ENCODE measurements around the gene UBE2Q2. TPM values are rescaled to one million over a fixed set of nuclear protein-coding genes. Genes with fewer than 3 reads are reported as not detected.

UBE2Q2 gene
- total and polyA plus RNA-seq, 9 of the 15 experiments (the other 6 are each of a cell fraction or from before 2014, with no cell fraction given): 6.2 to 24.0 (median 16.2) TPM

- no peak overlapping the region for H3K27ac ChIP-seq (ENCODE audit: extremely low read depth, low read depth, low read length)
- H3K27me3 ChIP-seq (ENCODE audit: control insufficient read depth in 2 of 2, insufficient read depth in 2 of 2, low read length in 2 of 2): no peaks in the 10 kb centered on the region
- FAIRE-seq: no peak
- WGBS (ENCODE audit: insufficient coverage, low coverage, missing lambda C conversion rate): 82% methylated on average over 1 of the region's 1 CpG
- H4K20me1 ChIP-seq (replicated peaks; ENCODE audit: control insufficient read depth, insufficient read depth, low read length): no peaks in the 10 kb centered on the region
- no peak for ATAC-seq
- no peak overlapping the region for H3K9ac ChIP-seq (ENCODE audit: insufficient read depth in 1 of 2, low read depth in 2 of 2, low read length in 2 of 2)
- POLR2A ChIA-PET: interaction anchor here (0.8 kb wide), 1 partner anchor 161 kb away, joined by 3 read pairs; no protein-coding TSS in a partner anchor
- CTCF ChIA-PET (ENCODE audit: low intra/inter-chr PET ratio): no interaction called here
- peaks cover 32% of the 10 kb centered on the region for H3K79me2 ChIP-seq (ENCODE audit: control insufficient read depth, insufficient read depth, low read length)
- peaks cover 77% of the 10 kb centered on the region for H3K36me3 ChIP-seq (ENCODE audit: control insufficient read depth, insufficient read depth, low read length)
- H3K4me3 ChIP-seq: no peak overlapping the region
- no peak overlapping the region for H2AFZ ChIP-seq (ENCODE audit: low read depth, low read length)
- in situ Hi-C loops (cut with MboI) (no loop called here), intact Hi-C loops (cut with micrococcal nuclease) (no loop called here)
- no peaks in the 10 kb centered on the region for H3K9me1 ChIP-seq (ENCODE audit: control insufficient read depth, insufficient read depth, low read length)
- no TSS peak for BruUV-seq (replicated peaks)
- H3K9me3 ChIP-seq (replicated peaks; ENCODE audit: control insufficient read depth, insufficient read depth, low read depth, low read length): no peaks in the 10 kb centered on the region
- no peak for DNase-seq (ENCODE audit: extremely low read depth in 1 of 4, low spot score in 3 of 4)
- no peak overlapping the region for H3K4me2 ChIP-seq (ENCODE audit: insufficient read depth, low read length)
- no peaks in the 10 kb centered on the region; a peak in 1 of 5 replicates for H3K4me1 ChIP-seq (replicated peaks in 1 of 2; ENCODE audit: control insufficient read depth in 2 of 2, insufficient read depth in 2 of 2, low read length in 2 of 2)
- TF ChIP-seq DNMT1 (IDR thresholded peaks at IDR 0.05) (no peak), NCOA6 (IDR thresholded peaks at IDR 0.05) (no peak), ARID1B (IDR thresholded peaks at IDR 0.05) (no peak), DPF2 (IDR thresholded peaks at IDR 0.05) (no peak), WHSC1 (IDR thresholded peaks at IDR 0.05; ENCODE audit: low read length) (no peak), ZNF197 (CRISPR knock-in tag; IDR thresholded peaks at IDR 0.05; ENCODE audit: low read depth) (no peak), PCBP1 (IDR thresholded peaks at IDR 0.05; ENCODE audit: low read depth, low read length, poor library complexity, severe bottlenecking) (no peak), ZNF3 (CRISPR knock-in tag; IDR thresholded peaks at IDR 0.05) (no peak), TCF7 (IDR thresholded peaks at IDR 0.05; ENCODE audit: borderline replicate concordance) (no peak), NR2C1 (IDR thresholded peaks at IDR 0.05) (no peak), NR2C1 (tag; IDR thresholded peaks at IDR 0.05) (no peak), RUNX1 (IDR thresholded peaks at IDR 0.05; ENCODE audit: low read depth) (no peak), YBX1 (IDR thresholded peaks at IDR 0.05) (no peak), ZNF146 (CRISPR knock-in tag; IDR thresholded peaks at IDR 0.05; ENCODE audit: unreplicated experiment) (no peak), SLC30A9 (CRISPR knock-in tag; IDR thresholded peaks at IDR 0.05) (no peak), KAT7 (CRISPR knock-in tag; IDR thresholded peaks at IDR 0.05; ENCODE audit: borderline replicate concordance) (no peak)
- TF ChIP-seq, protein P1, sequence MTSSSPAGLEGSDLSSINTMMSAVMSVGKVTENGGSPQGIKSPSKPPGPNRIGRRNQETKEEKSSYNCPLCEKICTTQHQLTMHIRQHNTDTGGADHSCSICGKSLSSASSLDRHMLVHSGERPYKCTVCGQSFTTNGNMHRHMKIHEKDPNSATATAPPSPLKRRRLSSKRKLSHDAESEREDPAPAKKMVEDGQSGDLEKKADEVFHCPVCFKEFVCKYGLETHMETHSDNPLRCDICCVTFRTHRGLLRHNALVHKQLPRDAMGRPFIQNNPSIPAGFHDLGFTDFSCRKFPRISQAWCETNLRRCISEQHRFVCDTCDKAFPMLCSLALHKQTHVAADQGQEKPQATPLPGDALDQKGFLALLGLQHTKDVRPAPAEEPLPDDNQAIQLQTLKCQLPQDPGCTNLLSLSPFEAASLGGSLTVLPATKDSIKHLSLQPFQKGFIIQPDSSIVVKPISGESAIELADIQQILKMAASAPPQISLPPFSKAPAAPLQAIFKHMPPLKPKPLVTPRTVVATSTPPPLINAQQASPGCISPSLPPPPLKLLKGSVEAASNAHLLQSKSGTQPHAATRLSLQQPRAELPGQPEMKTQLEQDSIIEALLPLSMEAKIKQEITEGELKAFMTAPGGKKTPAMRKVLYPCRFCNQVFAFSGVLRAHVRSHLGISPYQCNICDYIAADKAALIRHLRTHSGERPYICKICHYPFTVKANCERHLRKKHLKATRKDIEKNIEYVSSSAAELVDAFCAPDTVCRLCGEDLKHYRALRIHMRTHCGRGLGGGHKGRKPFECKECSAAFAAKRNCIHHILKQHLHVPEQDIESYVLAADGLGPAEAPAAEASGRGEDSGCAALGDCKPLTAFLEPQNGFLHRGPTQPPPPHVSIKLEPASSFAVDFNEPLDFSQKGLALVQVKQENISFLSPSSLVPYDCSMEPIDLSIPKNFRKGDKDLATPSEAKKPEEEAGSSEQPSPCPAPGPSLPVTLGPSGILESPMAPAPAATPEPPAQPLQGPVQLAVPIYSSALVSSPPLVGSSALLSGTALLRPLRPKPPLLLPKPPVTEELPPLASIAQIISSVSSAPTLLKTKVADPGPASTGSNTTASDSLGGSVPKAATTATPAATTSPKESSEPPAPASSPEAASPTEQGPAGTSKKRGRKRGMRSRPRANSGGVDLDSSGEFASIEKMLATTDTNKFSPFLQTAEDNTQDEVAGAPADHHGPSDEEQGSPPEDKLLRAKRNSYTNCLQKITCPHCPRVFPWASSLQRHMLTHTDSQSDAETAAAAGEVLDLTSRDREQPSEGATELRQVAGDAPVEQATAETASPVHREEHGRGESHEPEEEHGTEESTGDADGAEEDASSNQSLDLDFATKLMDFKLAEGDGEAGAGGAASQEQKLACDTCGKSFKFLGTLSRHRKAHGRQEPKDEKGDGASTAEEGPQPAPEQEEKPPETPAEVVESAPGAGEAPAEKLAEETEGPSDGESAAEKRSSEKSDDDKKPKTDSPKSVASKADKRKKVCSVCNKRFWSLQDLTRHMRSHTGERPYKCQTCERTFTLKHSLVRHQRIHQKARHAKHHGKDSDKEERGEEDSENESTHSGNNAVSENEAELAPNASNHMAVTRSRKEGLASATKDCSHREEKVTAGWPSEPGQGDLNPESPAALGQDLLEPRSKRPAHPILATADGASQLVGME (CRISPR knock-in tag; IDR thresholded peaks at IDR 0.05): no peak
Observed at GRCh38 chr15:75916978-75917377, 73.7 kb downstream of the UBE2Q2 start.

Data from K562 (cell line).